Adrenal gland (tissue), 19 donors: ENCODE results near the gene MKRN2. TPM values are rescaled to one million over a fixed set of nuclear protein-coding genes. Genes with fewer than 3 reads are reported as not detected.

Source experiments
- DNase-seq, 7 donors: peaks; one replicate each; pipeline ENCODE4 v3.0.0-alpha.2; 2019 to 2020
- H3K27ac ChIP-seq, 5 donors: fragments of 200-600 bp; sonication (generic) in 4 of 5; 1 replicate in 3 of 5; 2 replicates in 2 of 5; pipeline versions ENCODE4 v1.5.1 to v1.8.0; 2016 to 2020; ENCODE audit warnings: mild to moderate bottlenecking in 1 of 5
- H3K27me3 ChIP-seq: fragments of 200-600 bp; 2 replicates; pipeline ENCODE4 v1.8.0; 2021
- H3K36me3 ChIP-seq, 2 donors: fragments of 200-600 bp; replicated peaks in 1 of 2; 1 replicate in 1 of 2; 2 replicates in 1 of 2; pipeline versions ENCODE4 v1.5.1 to v1.8.0; 2018 to 2022
- H3K4me1 ChIP-seq, 2 donors: fragments of 200-600 bp; replicated peaks in 1 of 2; 1 replicate in 1 of 2; 2 replicates in 1 of 2; pipeline versions ENCODE4 v1.5.1 to v1.8.0; 2018 to 2021
- H3K4me3 ChIP-seq, 4 donors: fragments of 200-600 bp; sonication (generic) in 3 of 4; one replicate each; pipeline ENCODE4 v1.5.1; 2016 to 2018
- H3K9me3 ChIP-seq, 3 donors: fragments of 200-600 bp; sonication (generic) in 1 of 3; replicated peaks in 1 of 3; 1 replicate in 2 of 3; 2 replicates in 1 of 3; pipeline versions ENCODE4 v1.5.1 to v1.8.0; 2016 to 2021
- CTCF ChIP-seq, 6 experiments: fragments of 450-650 bp in 4 of 6; fragments of 200-600 bp in 2 of 6; sonication (generic) in 1 of 6; IDR thresholded peaks; 1 replicate in 5 of 6; 2 replicates in 1 of 6; pipeline versions ENCODE4 v1.5.1 to v1.8.0; 2016 to 2021; ENCODE audit warnings: antibody characterized with exemption in 6 of 6, mild to moderate bottlenecking in 2 of 6, moderate library complexity in 1 of 6
- POLR2A ChIP-seq, 2 donors: fragments of 450-650 bp; IDR thresholded peaks; one replicate each; pipeline ENCODE4 v1.6.1; 2017; ENCODE audit warnings: antibody characterized with exemption in 2 of 2, mild to moderate bottlenecking in 2 of 2, moderate library complexity in 1 of 2
- WGBS, 4 donors: extraction: QIAGEN DNeasy Blood & Tissue Kit in 2 of 4; methylation state at CpG; one replicate each; pipeline versions ENCODE4 v1.1.5 to v1.1.7; 2013 to 2017; 5-methylcytosine and 5-hydroxymethylcytosine counted together
- intact Hi-C, 2 donors: fragments of 100-400 bp; cut with DNase I; formaldehyde crosslinking; loops; one replicate each; pipeline versions ENCODE4 v1.14.1 to v1.15.0; 2022 to 2023
- long read RNA-seq, 10 donors: library from polyadenylated mRNA in 3 of 10; unstranded in 2 of 10; stranded (forward) in 1 of 10; transcript quantifications; one replicate each; pipeline ENCODE4 v2.0.0 and lab custom pipeline, GENCODE V29; 2021 to 2026
- polyA plus RNA-seq, 3 donors: library from polyadenylated mRNA; stranded (reverse); fragments of 200-250 nt in 2 of 3; fragments of 350-450 nt in 1 of 3; fragmentation: Illumina TruSeq in 1 of 3; extraction: RNeasy Lipid Tissue Mini Kit (QIAGEN cat#74804) in 1 of 3; gene quantifications; one replicate each; pipeline ENCODE4 v1.2.3, GENCODE V29; 2013 to 2014
- total RNA-seq, 9 donors: library from RNA; depleted of rRNA in 4 of 9; stranded (reverse); fragments of >200 nt in 4 of 9; fragments of 120-200 nt in 1 of 9; fragmentation: NEBNext Ultra II Directional in 1 of 9; extraction: Animal tissue kit (Norgen Biotek cat#: 25700) in 1 of 9; gene quantifications; one replicate each; pipeline versions ENCODE4 v1.1.0 to v1.2.4, GENCODE V29; 2013 to 2023
- donor health status: healthy with polysubstance abuse.
- donor health status: Bipolar disorder and iron deficiency.
- donor health status: DM: yes; HTN: yes; CAD: no.
- donor health status: DM: no; HTN: no; CAD: no.
- donor health status: DM: no; HTN: no; CAD: no.
- donor health status: DM: yes; HTN: yes; CAD: no.

Gene MKRN2
- 10 to 100 TPM; 22.3 to 40.9 (median 24.0) TPM for total RNA-seq
- polyA plus RNA-seq = 10 to 100 TPM; 15.8 to 24.9 (median 17.1) TPM
- long read RNA-seq, donor 1, transcript MKRN2-201 (8 exons, 2,848 nt) = major isoform, 8 of 8 reads
- long read RNA-seq, donor 1, partial matches to known transcripts = 0 of 8 reads
- long read RNA-seq, donor 1, other reads (novel, unspliced or antisense) = 0 of 8 reads
- long read RNA-seq, donor 2, transcript MKRN2-201 (8 exons, 2,848 nt) = major isoform, 8 of 8 reads
- long read RNA-seq, donor 2, partial matches to known transcripts = 0 of 8 reads
- long read RNA-seq, donor 2, other reads (novel, unspliced or antisense) = 0 of 8 reads
- long read RNA-seq, donor 3, partial matches to known transcripts = 0 of 4 reads
- long read RNA-seq, donor 3, other reads (novel, unspliced or antisense) = 0 of 4 reads
- long read RNA-seq, donor 4, transcript MKRN2-201 (8 exons, 2,848 nt) = major isoform, 11 of 14 reads
- long read RNA-seq, donor 4, partial matches to known transcripts = 0 of 14 reads
- long read RNA-seq, donor 4, other reads (novel, unspliced or antisense) = 3 of 14 reads
- long read RNA-seq, donor 5, transcript MKRN2-201 (8 exons, 2,848 nt) = major isoform, 57 of 61 reads
- long read RNA-seq, donor 5, partial matches to known transcripts = 1 of 61 reads
- long read RNA-seq, donor 5, other reads (novel, unspliced or antisense) = 2 of 61 reads
- long read RNA-seq, donor 6, transcript MKRN2-201 (8 exons, 2,848 nt) = major isoform, 7 of 11 reads
- long read RNA-seq, donor 6, partial matches to known transcripts = 1 of 11 reads
- long read RNA-seq, donor 6, other reads (novel, unspliced or antisense) = 3 of 11 reads
- long read RNA-seq, donor 7 = 0 reads
- long read RNA-seq, donor 8, transcript MKRN2-201 (8 exons, 2,848 nt) = major isoform, 11 of 12 reads
- long read RNA-seq, donor 8, partial matches to known transcripts = 0 of 12 reads
- long read RNA-seq, donor 8, other reads (novel, unspliced or antisense) = 0 of 12 reads
- long read RNA-seq, donor 9, transcript MKRN2-201 (8 exons, 2,848 nt) = major isoform, 5 of 5 reads
- long read RNA-seq, donor 9, partial matches to known transcripts = 0 of 5 reads
- long read RNA-seq, donor 9, other reads (novel, unspliced or antisense) = 0 of 5 reads
- long read RNA-seq, donor 10, partial matches to known transcripts = 0 of 3 reads
- long read RNA-seq, donor 10, other reads (novel, unspliced or antisense) = 0 of 3 reads

GRCh38 chr3:12556690-12557472 is at the start of gene MKRN2:
MKRN2 (plus strand) TSS chr3:12557087; CDS start chr3:12557151, 64 bp downstream.
- no peaks in the 10 kb centered on the region for H3K36me3 ChIP-seq
- peak; percentile 87 to 94 (median 89) for DNase-seq
- peaks cover 16 to 47% of the 10 kb centered on the region in 2 donors for H3K4me1 ChIP-seq
- H3K27me3 ChIP-seq = peaks cover 7% of the 10 kb centered on the region
- peak within 1 kb of the TSS; percentile 60 to 93 (median 79) for H3K4me3 ChIP-seq
- TF ChIP-seq POLR2A (IDR thresholded peaks at IDR 0.05) (peak; percentile 93 to 98), CTCF (IDR thresholded peaks at IDR 0.05) (peak in 1 of 6 experiments; percentile 3)
- no peaks in the 10 kb centered on the region for H3K9me3 ChIP-seq
- intact Hi-C loops = no loop called here
- H3K27ac ChIP-seq = peak within 1 kb of the TSS; percentile 56 to 98 (median 96)
- WGBS, 4 donors = 0% methylated on average over 29 to 77 of the region's 77 CpGs

- 59 to 71% (median 63%) methylated on average over 8 of the region's 8 CpGs for whole genome bisulfite sequencing, 4 donors
- Histone ChIP-seq H3K9me3 (no peaks in the 10 kb centered on the region), H3K4me3 (no peak overlapping the region), H3K4me1 (peaks cover 13 to 18% of the 10 kb centered on the region in 2 donors), H3K36me3 (peaks cover 0 to 34% of the 10 kb centered on the region in 2 donors), H3K27me3 (no peaks in the 10 kb centered on the region), H3K27ac (peak overlapping the region; percentile 52 to 92 (median 67))
- intact Hi-C loops = no loop called here
- DNase-seq = peak in 6 of 7 donors; percentile 44 to 62 (median 56)
- TF ChIP-seq POLR2A (IDR thresholded peaks at IDR 0.05) (no peak), CTCF (IDR thresholded peaks at IDR 0.05) (no peak)
These were observed 49.2 kb upstream of the MKRN2 start for GRCh38 chr3:12507591-12508281.

- 34 to 58% (median 44%) methylated on average over 5 of the region's 5 CpGs for WGBS, 4 donors
- TF ChIP-seq CTCF (IDR thresholded peaks at IDR 0.05) (no peak), POLR2A (IDR thresholded peaks at IDR 0.05) (peak in 1 of 2 donors; percentile 50)
- Histone ChIP-seq H3K9me3 (no peaks in the 10 kb centered on the region), H3K27me3 (no peaks in the 10 kb centered on the region), H3K4me3 (no peak overlapping the region), H3K27ac (peak overlapping the region; percentile 52 to 92 (median 67)), H3K36me3 (peaks cover 0 to 29% of the 10 kb centered on the region in 2 donors), H3K4me1 (peaks cover 13 to 18% of the 10 kb centered on the region in 2 donors)
- intact Hi-C loops = no loop called here
- peak in 6 of 7 donors; percentile 65 to 82 (median 80) for DNase-seq
These were observed 48.6 kb upstream of the MKRN2 start for GRCh38 chr3:12508291-12508700.
